HG03469 (cell line): Measurements from ENCODE around the gene AFF3.

ENCODE experiments used
- ATAC-seq: cut with Tn5 transposase; IDR thresholded peaks from one replicate; pipeline ENCODE4 v1.9.1; 2021; ENCODE audit warnings: mild to moderate bottlenecking, moderate library complexity, moderate number of reproducible peaks; ENCODE audit not compliant: unreplicated experiment

The AFF3 gene

DNA sequence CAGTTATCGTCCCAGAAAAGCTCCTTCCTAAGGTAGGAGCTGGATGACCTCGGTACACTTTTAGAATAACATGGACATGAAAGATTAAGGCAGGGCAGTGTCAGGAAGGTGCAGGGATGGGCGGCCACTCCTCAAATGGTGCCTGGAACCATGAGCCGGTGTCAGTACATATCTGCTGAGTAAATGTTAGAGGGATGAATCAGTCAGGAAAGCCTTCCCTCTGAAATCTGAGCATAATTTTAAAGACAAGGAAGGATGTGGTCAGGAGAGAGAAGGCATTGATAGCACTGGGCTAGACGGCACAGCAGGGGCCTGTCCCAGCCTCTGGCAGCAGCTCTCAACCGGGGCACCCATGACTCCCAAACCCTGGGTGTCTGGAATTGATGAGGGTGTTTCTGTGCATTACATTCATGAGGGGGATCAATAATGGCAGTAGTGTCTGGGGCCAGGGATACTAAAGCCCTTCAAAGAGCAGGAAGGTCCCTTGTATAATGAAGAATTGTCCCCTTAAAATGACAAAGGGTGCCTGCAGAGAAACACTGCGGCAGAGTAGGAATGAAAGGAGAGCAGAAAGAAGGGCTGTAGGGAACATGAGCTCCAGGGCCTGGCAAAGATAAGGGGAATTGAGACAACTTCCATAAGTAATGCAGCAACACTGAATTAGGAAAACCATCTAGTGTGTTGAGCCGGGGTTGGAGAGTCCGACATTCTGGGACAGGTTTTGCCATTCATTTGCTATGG lies 490.3 kb downstream of the AFF3 start:
- ATAC-seq, result no peak

DNA sequence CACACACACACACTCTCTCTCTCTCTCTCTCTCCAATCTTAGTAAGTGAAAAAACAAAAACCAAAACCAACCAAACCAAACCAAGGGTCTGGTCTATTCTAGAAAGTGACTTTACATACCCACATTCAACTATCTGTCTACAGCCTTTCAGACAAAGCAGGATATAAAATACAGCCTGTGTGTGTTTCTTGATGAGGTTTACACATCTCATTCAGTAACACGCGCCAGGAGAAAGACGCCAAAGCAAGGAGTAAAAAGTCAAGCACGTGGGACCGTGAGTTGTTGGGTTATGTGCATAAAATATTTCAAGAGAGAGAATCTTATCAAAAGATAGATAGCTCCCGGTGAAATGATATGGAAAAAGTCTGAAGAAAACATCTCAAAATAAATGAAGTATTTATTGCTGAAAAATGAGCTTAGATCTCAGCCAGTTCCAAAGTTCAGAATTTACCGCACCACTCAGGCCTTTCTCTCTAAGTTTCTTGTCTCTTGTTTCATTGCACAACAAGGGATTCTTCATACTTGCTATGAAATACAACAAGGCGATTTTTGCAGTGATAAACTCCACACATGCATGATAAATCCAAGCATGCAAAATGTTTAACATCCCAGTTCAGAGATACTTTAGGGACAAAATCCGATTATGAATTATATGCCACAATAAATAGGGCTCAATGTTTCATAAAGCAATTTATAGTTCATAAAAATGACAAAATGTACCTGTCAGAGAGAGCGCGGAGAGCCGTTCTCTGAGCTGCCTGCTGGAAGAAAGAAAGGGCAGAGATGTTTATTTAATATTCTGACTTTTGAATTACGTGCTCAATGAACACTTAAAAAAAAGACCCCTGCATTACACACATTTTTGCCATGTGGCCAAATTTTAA lies 493.2 kb downstream of the AFF3 start:
- no peak for ATAC-seq

DNA sequence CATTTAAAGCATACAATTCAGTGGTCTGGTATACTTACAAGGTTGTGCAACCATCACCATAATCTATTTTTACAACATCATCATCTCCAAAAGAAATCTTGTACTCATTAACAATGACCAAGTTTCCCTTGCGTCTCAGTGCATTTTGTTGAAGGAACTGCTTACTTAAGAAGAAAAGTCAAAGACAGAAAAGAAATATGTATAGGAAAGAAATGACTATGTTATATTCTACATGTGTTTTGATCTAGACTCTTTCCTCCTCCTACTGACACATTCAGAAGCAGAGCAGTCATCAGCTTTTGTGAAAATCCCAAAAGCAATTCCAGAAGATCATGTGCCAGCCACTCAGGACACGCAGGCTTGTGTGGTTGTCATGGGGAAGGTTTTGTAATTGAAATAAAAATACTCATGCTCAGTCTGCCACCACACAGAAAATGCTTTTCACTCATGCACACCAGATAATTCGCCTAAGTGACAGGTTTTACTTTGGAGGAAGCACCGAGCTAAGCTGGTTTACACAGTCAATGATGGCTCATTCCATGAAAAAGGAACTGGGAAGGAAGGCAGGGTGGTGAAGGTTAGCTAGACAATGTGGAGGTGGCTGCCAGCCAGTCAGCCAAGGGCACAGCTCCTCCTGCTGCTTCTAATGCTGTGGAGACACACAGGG lies 494.1 kb downstream of the AFF3 start:
- ATAC-seq, result no peak

DNA sequence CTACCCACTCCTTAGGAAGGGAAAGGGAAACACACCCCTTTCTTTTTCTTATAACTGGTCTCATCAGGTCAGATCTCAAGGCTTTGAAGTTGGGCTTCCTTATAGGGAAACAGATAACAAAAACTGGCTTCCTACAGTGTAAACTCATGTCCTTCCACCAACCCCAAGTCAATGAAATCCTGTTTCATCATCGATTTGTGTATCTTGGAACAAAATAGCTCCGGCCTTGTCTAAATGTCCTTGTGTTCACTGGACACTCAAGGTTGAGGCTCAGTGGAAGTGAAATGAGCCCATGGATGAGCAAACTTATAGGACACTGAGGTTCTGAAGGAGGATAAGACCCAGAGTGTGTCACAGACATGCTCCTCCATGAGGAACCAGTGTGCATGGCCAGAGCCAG lies 496.4 kb downstream of the AFF3 start:
- no peak for ATAC-seq

DNA sequence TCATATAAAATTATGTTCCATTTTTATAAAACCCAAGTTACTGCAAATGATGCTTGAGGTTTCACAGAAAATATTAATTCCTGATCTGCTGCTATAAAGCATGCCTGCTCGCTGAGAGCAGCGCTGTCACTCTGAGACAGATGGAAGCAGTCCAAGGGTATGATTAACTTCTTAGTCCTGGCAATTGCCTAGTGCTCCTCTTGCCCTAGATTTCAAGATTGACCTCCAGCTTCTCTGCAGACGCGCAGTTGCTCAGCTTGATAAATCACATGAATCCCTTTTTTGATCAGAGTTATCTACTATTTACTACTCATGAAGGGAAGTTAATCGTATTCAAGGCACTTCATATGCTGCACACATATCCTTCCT lies 498.0 kb downstream of the AFF3 start:
- no peak for ATAC-seq

DNA sequence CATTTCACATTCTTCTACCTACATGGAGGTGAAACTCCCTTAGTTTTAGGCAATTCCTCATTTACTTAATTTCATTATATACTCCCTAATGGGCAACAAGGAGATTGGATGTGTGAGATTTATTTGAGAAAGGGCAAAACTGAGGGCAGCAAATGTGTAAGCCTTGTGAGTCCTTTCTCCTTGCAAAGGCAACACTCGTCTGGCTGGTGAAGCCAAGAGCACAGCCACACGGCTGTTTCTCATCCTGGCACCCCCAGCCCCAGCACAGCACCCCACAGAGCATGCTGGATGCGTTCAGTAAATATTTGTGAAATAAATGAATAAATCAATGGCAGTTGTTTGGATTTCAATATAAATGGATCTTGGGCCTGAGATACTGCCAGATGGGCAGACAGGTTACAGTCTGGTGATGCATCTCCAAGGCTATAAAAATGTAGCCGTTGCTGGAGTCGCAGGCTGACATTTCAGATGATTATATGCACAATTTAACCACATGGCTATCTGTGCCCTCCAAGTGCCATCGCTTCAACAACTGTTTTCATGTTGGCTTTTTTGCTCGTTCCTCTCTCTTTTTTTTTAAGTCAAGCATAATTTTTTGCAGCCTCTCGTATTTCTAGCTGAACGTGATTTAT lies 498.5 kb downstream of the AFF3 start:
- ATAC-seq, result no peak

DNA sequence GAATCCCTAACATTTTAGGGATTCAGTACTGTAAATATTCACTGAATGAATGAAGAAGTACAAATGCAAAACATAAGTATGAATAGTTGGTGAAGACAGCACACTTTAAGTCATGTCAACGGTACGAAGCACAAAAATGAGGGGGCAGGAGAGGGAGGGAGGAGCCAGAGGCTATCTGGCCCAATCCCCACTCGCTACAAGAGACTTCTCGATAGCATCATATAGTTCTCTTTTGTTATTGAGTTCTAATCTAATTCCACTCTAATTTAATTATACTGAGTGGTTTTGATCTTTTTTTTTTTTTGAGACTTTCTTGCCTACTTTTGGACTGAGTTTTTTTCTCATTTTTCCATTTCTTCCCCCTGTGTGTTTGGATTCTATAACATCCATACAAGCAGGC lies 500.4 kb downstream of the AFF3 start:
- ATAC-seq, result no peak

DNA sequence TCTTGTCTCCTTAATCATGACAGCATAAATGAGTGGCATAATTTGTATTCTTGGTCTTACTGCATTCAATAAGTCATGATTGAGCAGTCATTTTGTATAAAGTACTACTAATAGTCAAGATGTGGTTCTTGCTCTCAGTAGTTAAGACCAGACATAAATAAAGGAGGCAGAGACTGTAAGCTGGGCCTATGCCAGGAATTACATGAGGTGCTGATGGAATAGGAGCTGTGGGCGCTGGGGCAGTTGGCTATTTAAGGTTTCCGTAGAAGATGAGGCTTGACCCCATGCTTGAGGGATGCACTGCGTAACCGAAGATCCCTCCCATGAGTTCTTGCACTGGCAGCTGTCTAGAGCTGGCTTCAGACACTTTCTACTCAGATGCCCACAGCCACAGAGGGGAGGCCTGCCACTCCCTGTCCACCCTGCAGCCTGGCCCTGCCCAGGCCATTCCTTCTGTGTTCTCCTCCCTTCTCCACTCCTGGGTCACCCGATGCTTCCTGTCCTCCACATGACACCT lies 501.7 kb downstream of the AFF3 start:
- no peak for ATAC-seq

DNA sequence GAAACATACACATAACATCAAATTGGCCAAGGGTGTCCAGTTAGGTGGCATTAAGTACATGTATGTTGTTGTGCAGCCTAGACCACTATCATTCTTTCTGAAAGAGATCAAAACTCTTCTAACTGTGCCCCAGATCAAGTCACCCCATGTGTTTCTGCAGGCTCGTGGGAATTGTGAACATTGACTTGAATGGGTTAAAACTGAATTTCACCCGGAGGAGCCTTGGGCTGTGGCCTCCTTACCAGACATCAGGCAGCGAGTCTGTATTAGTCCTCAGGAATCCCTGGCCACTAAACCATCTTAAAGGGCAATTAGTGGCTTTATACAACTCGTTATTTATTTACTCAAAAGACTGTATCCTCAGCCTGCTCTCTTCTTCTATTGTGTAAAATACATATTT lies 503.6 kb downstream of the AFF3 start:
- no peak for ATAC-seq

DNA sequence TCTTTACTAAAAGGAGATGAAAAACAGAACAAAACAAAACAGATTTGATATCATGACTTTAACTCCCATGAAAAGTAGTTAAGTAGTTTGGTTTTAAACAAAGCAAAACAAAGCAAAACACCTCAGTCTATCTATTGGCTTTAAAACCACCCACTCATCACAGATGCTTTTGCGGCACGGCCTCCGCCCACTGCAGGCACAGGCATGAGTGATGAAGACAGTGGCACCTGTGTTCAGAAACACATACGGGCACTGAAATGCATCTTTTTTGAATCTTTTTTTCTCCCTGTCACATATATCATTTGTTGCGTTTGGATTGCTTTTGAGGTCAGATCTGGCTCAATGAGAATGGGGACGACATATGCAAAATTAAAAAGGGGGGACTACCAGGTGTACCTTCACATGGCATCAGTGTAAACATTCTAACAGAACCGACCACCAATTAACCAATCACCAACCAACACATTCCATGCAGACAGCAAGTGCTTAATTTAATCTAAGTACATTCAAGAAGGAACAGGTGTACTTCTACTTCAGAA lies 505.2 kb downstream of the AFF3 start:
- no peak for ATAC-seq

DNA sequence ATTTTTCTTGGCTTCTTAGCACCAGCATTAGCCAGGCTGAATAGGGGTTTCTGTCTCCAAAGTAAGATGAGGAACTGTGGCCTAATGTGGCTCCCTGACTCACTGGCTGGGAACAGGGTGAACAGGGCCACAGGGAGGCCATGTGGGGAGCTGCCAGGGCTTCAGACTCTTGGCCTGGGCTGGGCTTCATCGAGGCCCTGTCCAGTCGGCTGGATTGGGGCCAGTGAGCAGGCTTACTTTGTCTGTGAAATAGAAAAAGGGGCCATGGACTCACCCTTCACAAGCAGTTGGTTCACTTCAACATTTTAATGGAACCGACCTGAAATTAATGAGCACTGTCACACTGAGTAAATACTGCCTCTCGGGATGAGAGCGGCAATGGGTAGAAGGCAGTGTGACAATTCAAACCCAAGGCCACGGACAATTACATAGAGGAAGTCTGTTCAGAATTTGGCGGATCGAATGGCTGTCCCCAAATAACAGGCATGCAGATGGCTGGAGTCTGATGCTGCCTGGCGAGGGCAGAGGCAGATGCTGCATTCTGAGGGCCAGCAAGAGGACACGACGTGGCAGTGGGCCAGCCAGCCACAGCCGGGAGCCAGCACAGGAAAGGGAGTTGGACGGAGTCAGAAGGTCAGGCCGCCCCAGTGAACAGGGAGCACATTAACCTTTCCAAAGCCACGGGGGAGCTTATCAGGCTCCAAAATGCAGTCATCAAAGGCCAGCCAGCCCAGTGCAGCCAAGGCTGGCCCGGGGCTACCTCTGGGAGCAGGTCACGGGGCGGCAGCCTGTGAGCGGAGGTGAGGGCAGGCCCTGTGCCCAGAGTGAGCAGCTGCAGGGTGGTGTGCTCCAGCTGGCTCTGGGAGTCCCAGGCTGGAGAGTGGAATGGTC lies 506.0 kb downstream of the AFF3 start:
- ATAC-seq, result no peak

DNA sequence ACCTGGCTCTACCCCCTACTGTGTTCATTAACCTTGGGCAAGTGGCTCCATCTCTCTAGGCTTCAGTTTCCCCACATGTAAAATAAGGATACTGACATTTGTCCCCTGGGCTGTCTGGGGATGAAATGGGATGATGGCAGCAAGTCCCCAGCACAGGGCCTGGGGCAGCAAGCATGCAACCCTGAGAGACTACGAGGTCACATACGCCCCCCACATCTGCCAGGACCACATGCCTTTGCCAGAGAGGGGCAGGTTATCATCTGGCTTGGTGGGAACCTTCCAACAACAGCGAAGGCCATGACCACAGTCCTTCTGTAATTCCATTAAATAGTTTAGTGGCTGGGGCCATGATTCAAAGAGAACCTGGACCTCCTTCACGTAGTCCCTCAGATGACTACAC lies 506.7 kb downstream of the AFF3 start:
- ATAC-seq, result no peak

DNA sequence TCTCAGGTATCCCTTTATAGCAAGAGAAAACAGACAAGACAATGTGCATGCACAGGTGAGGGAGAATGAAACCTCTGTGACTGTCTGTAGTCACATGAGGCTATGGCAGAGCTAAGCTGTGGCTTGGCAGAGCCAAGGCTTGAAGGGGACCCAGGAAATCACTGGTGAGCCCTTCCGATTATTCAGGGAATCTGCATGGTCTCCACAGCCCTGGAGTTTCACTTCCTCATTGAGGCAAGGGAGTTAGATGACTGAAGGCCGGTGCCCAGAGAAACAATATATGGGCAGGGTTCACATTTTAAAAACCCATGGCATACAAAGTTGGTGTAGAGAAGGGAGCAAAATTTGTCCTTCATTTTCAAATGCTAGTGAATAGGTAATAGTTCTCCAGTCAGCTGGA lies 508.2 kb downstream of the AFF3 start:
- ATAC-seq, result no peak

DNA sequence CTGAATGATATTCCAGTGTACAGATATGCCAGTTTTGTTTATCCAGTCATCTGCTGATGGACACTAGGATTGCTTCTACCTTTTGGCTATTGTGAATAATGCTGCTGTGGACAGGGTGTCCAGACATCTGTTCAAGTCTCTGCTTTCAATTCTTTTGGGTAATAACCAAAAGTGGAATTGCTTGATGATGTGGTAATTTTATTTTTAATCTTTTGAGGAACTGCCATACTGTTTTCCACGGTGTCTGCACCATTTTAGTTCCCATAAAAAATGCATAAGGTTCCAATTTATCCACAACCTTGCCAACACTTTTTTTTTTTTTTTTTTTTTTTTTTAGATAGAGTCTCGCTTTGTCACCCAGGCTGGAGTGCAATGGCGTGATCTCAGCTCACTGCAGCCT lies 510.7 kb downstream of the AFF3 start:
- ATAC-seq, result no peak

DNA sequence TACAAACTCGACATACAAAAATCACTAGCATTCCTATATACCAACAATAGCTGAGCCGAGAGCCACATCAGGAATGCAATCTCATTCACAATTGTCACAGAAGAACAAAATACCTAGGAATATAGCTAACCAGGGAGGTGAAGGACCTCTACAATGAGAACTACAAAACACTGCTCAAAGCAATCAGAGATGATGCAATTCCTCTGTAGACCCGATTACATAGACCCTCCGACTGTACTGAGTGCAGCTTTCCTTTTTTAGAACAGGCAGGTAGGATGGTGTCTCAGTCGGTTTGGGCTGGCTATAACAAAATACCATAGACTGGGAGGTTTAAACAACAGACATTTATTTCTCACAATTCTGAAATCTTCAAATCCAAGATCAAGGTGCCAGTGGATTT lies 513.1 kb downstream of the AFF3 start:
- ATAC-seq, result no peak

DNA sequence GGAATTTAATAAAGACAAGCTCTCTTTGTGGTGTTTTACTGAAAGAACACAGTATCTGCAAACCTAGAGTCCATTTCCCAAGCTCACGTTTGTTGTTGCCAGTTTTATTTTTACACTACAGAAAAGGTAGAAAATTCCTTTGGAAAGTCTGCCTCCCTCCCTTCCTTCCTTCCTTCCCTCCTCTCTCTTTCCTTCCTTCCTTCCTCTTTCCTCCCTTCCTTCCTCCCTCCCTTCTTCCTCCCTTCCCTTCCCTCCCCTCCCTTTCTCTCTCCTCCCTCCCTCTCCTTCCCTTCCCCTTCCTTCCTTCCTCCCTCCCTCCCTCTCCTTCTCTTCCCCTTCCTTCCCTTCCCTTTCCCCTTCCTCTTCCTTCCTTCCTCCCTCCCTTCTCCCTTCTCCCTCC lies 516.2 kb downstream of the AFF3 start:
- ATAC-seq, result no peak

DNA sequence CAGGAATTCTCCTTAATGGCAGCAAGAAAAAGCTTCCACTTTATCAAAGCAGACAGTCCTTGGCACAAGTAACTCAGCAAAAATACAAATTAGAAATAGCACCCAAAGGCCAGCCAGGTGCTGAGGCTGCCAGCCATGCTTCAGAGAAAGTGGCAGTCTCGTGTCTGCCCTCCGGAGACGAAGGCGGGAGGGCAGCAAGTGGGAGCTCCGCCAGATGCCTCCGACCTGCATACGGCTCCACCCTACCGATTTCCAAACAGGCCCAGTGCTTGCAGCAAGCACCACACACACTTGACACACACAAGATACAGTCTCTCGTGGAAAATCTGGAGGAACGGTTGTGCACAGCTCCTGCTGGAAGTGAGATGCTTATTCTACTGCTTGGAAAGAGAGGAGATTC lies 517.7 kb downstream of the AFF3 start:
- ATAC-seq, result no peak

DNA sequence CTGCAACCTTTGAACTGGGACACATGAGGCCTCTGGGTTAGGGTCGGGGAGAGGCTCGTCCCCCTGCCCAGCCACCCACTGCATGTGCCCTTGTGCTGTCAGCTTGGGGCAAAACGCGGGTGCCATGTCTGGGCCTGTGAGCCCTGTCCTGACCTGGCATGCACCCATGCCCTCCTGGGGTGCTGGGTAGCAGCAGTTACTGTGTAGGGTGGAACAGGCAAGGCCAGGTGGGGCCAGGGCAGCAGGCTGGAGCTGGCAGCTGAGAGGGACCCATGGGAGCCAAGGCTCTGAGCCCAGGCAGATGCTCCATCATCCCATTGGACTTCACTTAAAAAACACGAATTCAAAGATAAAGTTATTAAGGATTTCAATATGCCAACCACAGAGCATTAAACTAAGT lies 518.8 kb downstream of the AFF3 start:
- ATAC-seq, result no peak

DNA sequence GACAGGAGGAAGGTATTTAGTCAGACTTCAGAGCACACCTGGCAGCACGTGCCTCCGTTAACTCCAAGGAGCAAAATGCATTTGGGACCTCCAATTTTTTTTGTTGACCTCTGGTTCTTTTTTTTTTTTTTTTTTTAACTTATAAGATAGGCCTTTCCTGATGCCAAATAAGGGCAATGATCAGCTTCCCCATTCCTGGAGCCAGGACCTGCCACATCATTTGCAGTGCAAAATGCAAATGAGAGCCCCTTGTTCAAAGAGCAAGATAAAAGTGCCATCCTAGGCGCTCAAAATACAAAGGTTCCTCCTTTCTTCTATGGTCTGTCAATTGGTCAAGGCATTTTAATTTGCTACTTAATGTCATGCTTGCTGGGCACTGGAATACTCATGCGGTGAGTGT lies 519.4 kb downstream of the AFF3 start:
- ATAC-seq, result no peak

DNA sequence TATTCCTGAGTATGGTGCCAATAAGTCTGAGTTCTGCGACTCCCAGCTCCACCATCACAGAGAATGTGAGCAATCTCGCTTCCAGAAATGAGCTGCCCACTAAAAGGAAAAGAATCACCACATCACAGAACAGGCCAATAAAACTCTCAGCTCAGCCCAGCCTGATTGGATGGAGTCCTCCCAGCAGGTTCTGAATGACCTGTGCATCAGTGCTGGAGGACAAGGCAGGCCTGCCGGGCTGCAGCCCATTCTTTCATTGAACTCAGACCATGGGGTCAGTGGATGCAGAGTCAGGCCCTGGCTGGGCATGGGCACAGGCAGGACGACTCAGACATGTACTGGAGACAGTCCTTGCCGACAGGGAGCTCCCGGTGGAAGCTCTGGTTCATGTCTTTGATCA lies 519.9 kb downstream of the AFF3 start:
- no peak for ATAC-seq
